Measurements from ENCODE around the gene GALC. TPM values are rescaled to one million over a fixed set of nuclear protein-coding genes. Genes with fewer than 3 reads are reported as not detected.

GALC gene
- total and polyA plus RNA-seq, 2 donors = 15.8 to 35.1 TPM

GRCh38 chr14:88023658-88024187 lies 30.7 kb upstream of the GALC start:
- H3K4me3 ChIP-seq (ENCODE audit: low read depth, low read length) = no peak overlapping the region
- WGBS = 48% methylated on average over 3 of the region's 3 CpGs
- H3K36me3 ChIP-seq (ENCODE audit: insufficient read depth) = no peaks in the 10 kb centered on the region
- H3K27ac ChIP-seq (ENCODE audit: low read depth) = no peak overlapping the region
- DNase-seq (ENCODE audit: extremely low spot score) = no peak
- H3K4me1 ChIP-seq (ENCODE audit: insufficient read depth) = no peaks in the 10 kb centered on the region

GRCh38 chr14:88017535-88017934 lies 24.6 kb upstream of the GALC start:
- 85% methylated on average over 2 of the region's 2 CpGs for WGBS
- Histone ChIP-seq H3K4me1 (ENCODE audit: insufficient read depth) (no peaks in the 10 kb centered on the region), H3K36me3 (ENCODE audit: insufficient read depth) (no peaks in the 10 kb centered on the region), H3K4me3 (ENCODE audit: low read depth, low read length) (no peak overlapping the region), H3K27ac (ENCODE audit: low read depth) (no peak overlapping the region)
- no peak for DNase-seq (ENCODE audit: extremely low spot score)

GRCh38 chr14:88016768-88017167 lies 23.8 kb upstream of the GALC start:
- Histone ChIP-seq H3K4me3 (ENCODE audit: low read depth, low read length) (no peak overlapping the region), H3K4me1 (ENCODE audit: insufficient read depth) (no peaks in the 10 kb centered on the region), H3K36me3 (ENCODE audit: insufficient read depth) (no peaks in the 10 kb centered on the region), H3K27ac (ENCODE audit: low read depth) (no peak overlapping the region)
- no peak for DNase-seq (ENCODE audit: extremely low spot score)
- WGBS = 92% methylated on average over 2 of the region's 2 CpGs

- 12% methylated on average over 7 of the region's 7 CpGs for WGBS
- no peaks in the 10 kb centered on the region for H3K36me3 ChIP-seq (ENCODE audit: insufficient read depth)
- H3K4me3 ChIP-seq (ENCODE audit: low read depth, low read length) = no peak overlapping the region
- no peak overlapping the region for H3K27ac ChIP-seq (ENCODE audit: low read depth)
- peak; percentile 45 for DNase-seq (ENCODE audit: extremely low spot score)
- no peaks in the 10 kb centered on the region for H3K4me1 ChIP-seq (ENCODE audit: insufficient read depth)
Measured at GRCh38 chr14:88013750-88014349, 20.9 kb upstream of the GALC start.

- Histone ChIP-seq H3K4me1 (ENCODE audit: insufficient read depth) (no peaks in the 10 kb centered on the region), H3K27ac (ENCODE audit: low read depth) (no peak overlapping the region), H3K36me3 (ENCODE audit: insufficient read depth) (no peaks in the 10 kb centered on the region), H3K4me3 (ENCODE audit: low read depth, low read length) (no peak overlapping the region)
- WGBS = 55% methylated on average over 5 of the region's 5 CpGs
- DNase-seq (ENCODE audit: extremely low spot score) = no peak
Measured at GRCh38 chr14:88012495-88012894, 19.5 kb upstream of the GALC start.

- no peak for DNase-seq (ENCODE audit: extremely low spot score)
- 39% methylated on average over 2 of the region's 2 CpGs for WGBS
- H3K4me1 ChIP-seq (ENCODE audit: insufficient read depth) = no peaks in the 10 kb centered on the region
- H3K4me3 ChIP-seq (ENCODE audit: low read depth, low read length) = no peak overlapping the region
- no peak overlapping the region for H3K27ac ChIP-seq (ENCODE audit: low read depth)
- H3K36me3 ChIP-seq (ENCODE audit: insufficient read depth) = no peaks in the 10 kb centered on the region
Measured at GRCh38 chr14:88010331-88010730, 17.3 kb upstream of the GALC start.

GRCh38 chr14:88009486-88009885 lies 16.5 kb upstream of the GALC start:
- no peak for DNase-seq (ENCODE audit: extremely low spot score)
- H3K36me3 ChIP-seq (ENCODE audit: insufficient read depth) = no peaks in the 10 kb centered on the region
- WGBS = 70% methylated on average over 1 of the region's 1 CpG

GRCh38 chr14:88008039-88008742 lies 15.2 kb upstream of the GALC start:
- Histone ChIP-seq H3K4me1 (ENCODE audit: insufficient read depth) (no peaks in the 10 kb centered on the region), H3K27ac (ENCODE audit: low read depth) (no peak overlapping the region), H3K4me3 (ENCODE audit: low read depth, low read length) (no peak overlapping the region), H3K36me3 (ENCODE audit: insufficient read depth) (no peaks in the 10 kb centered on the region)
- DNase-seq (ENCODE audit: extremely low spot score) = no peak
- 96% methylated on average over 2 of the region's 2 CpGs for WGBS

More at GRCh38 chr14:88009486-88009885, 16.5 kb upstream of the GALC start:
- Histone ChIP-seq H3K4me1 (ENCODE audit: insufficient read depth) (no peaks in the 10 kb centered on the region), H3K27ac (ENCODE audit: low read depth) (peak overlapping the region; percentile 10), H3K4me3 (ENCODE audit: low read depth, low read length) (no peak overlapping the region)

GRCh38 chr14:88007608-88008007 lies 14.6 kb upstream of the GALC start:
- Histone ChIP-seq H3K27ac (ENCODE audit: low read depth) (no peak overlapping the region), H3K36me3 (ENCODE audit: insufficient read depth) (no peaks in the 10 kb centered on the region), H3K4me1 (ENCODE audit: insufficient read depth) (no peaks in the 10 kb centered on the region), H3K4me3 (ENCODE audit: low read depth, low read length) (no peak overlapping the region)
- WGBS = 54% methylated on average over 1 of the region's 1 CpG
- DNase-seq (ENCODE audit: extremely low spot score) = no peak

GRCh38 chr14:88005978-88006851 lies 13.2 kb upstream of the GALC start:
- no peak overlapping the region for H3K27ac ChIP-seq (ENCODE audit: low read depth)
- 78% methylated on average over 13 of the region's 13 CpGs for WGBS
- no peak for DNase-seq (ENCODE audit: extremely low spot score)
- no peak overlapping the region for H3K4me3 ChIP-seq (ENCODE audit: low read depth, low read length)
- H3K36me3 ChIP-seq (ENCODE audit: insufficient read depth) = no peaks in the 10 kb centered on the region
- H3K4me1 ChIP-seq (ENCODE audit: insufficient read depth) = no peaks in the 10 kb centered on the region

GRCh38 chr14:88005050-88005481 lies 12.1 kb upstream of the GALC start, which contains the start of gene GPR65:
Gene GPR65 (plus strand): TSS chr14:88005135. CDS start chr14:88010848, 5,713 bp downstream.
- Histone ChIP-seq H3K27ac (ENCODE audit: low read depth) (no peak within 1 kb of the TSS), H3K4me1 (ENCODE audit: insufficient read depth) (no peaks in the 10 kb centered on the region), H3K4me3 (ENCODE audit: low read depth, low read length) (no peak within 1 kb of the TSS), H3K36me3 (ENCODE audit: insufficient read depth) (no peaks in the 10 kb centered on the region)
- DNase-seq (ENCODE audit: extremely low spot score) = no peak
- 33% methylated on average over 3 of the region's 3 CpGs for WGBS

- H3K4me3 ChIP-seq (ENCODE audit: low read depth, low read length) = no peak overlapping the region
- H3K36me3 ChIP-seq (ENCODE audit: insufficient read depth) = no peaks in the 10 kb centered on the region
- no peaks in the 10 kb centered on the region for H3K4me1 ChIP-seq (ENCODE audit: insufficient read depth)
- no peak for DNase-seq (ENCODE audit: extremely low spot score)
- H3K27ac ChIP-seq (ENCODE audit: low read depth) = no peak overlapping the region
- WGBS = 44% methylated on average over 3 of the region's 3 CpGs
Measured at GRCh38 chr14:88004506-88005036, 11.6 kb upstream of the GALC start.

- no peak for DNase-seq (ENCODE audit: extremely low spot score)
- no peaks in the 10 kb centered on the region for H3K4me1 ChIP-seq (ENCODE audit: insufficient read depth)
- WGBS = 84% methylated on average over 4 of the region's 4 CpGs
Measured at GRCh38 chr14:88003425-88003824, 10.4 kb upstream of the GALC start.

More at GRCh38 chr14:88003425-88003824, 10.4 kb upstream of the GALC start:
- Histone ChIP-seq H3K4me3 (ENCODE audit: low read depth, low read length) (no peak overlapping the region), H3K27ac (ENCODE audit: low read depth) (no peak overlapping the region), H3K36me3 (ENCODE audit: insufficient read depth) (no peaks in the 10 kb centered on the region)
